ENCODE data around the gene DNAJC6. TPM values are rescaled to one million over a fixed set of nuclear protein-coding genes. Genes with fewer than 3 reads are reported as not detected.
A peak's percentile ranks its signal among the peaks of the same experiment; 100 is the strongest.

Gene DNAJC6
- total RNA-seq, 2 donors from 2014 or later = 1.6 to 10.0 TPM

DNA sequence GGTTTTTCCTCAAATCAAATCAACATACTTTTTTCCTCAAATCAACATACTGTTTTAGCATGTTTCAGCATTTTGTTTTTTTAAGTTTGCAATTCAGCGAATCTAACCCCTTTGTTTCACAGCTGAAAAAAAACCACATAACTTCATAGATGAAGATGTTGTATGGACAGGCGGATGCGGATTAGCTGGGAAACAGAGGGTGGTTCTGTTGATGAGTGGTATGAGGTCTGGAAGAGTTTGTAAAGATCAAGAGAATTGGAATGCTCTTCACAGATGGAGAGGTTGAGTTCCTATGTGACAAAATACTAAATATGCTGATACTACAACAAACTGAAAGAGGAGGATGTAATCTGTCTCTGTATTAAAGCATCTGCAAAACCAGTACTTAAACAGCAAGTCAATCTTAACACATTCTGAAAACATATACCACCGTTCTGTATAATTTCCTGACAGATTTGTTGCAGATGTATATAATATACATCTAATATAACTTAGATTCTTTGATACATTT, 100.5 kb downstream of the DNAJC6 start:
- ATAC-seq (no peak), DNase-seq (ENCODE audit: low spot score) (no peak)
- no peaks in the 10 kb centered on the region for H3K9me3 Mint-ChIP-seq
- no peaks in the 10 kb centered on the region for H3K4me1 Mint-ChIP-seq (ENCODE audit: low read depth in 2 of 2)
- H3K27ac Mint-ChIP-seq = no peak overlapping the region
- H3K4me3 Mint-ChIP-seq = no peak overlapping the region
- H3K27me3 Mint-ChIP-seq = peaks cover 23 to 25% of the 10 kb centered on the region in 2 donors
- H3K36me3 Mint-ChIP-seq = peaks cover 7% of the 10 kb centered on the region

DNA sequence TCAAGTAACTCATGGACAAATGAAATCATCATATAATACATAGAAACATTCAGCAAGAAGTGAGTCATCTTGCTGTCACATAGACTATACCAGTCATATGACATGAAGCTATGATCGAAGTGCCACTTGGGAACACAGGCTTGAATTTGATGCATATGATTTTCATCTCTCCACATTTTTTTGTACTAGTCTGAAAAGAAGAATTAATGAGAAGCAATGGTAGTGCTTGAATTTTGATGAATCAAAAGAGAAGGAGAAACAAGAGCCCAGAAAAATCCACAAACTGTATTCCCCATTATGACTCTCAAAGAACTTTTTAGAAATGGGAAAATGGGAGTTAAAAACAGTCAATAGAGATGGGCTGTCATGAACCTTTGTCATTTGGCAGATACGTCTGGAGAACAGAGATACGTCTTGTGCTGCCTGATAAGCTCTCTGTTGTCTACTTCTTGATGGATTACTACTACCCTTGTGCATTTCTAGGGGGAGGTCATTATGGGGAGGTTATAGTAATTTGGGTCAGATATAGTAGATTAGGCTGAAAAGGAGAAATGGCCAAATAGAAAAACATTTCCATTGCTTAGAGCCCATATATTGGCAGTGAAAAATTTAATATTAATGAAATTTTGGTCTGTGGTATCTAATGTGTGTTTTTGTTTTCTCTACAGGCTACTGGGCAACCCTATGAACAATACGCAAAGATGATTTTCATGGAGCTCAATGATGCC, 103.1 kb downstream of the DNAJC6 start:
- H3K9me3 Mint-ChIP-seq = no peaks in the 10 kb centered on the region
- peaks cover 19 to 20% of the 10 kb centered on the region in 2 donors for H3K27me3 Mint-ChIP-seq
- no peak overlapping the region for H3K27ac Mint-ChIP-seq
- DNase-seq (ENCODE audit: low spot score) (no peak), ATAC-seq (no peak)
- no peaks in the 10 kb centered on the region for H3K4me1 Mint-ChIP-seq (ENCODE audit: low read depth in 2 of 2)
- no peak overlapping the region for H3K4me3 Mint-ChIP-seq
- peaks cover 7% of the 10 kb centered on the region for H3K36me3 Mint-ChIP-seq

DNA sequence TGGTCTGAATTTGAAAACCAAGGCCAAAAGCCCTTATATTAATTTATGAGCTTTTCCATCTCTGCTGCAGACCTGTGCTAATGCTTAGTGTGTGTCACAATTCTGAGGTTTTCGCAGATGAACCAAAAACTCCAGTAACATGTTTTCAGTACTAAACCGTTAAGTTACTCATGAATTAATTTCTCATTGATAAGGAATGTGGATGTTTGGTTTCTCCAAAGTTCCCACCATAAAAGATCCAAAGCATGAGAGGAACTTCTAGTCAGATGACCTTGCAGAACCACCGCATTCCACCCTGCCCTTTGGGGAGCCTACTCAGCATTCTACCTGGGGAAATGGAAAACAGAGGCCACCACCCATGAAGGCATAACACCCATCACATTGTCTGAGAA, 103.6 kb downstream of the DNAJC6 start:
- H3K27me3 Mint-ChIP-seq = peaks cover 19% of the 10 kb centered on the region in 2 donors
- ATAC-seq (no peak), DNase-seq (ENCODE audit: low spot score) (no peak)
- H3K36me3 Mint-ChIP-seq = peaks cover 7% of the 10 kb centered on the region
- no peaks in the 10 kb centered on the region for H3K9me3 Mint-ChIP-seq
- no peaks in the 10 kb centered on the region for H3K4me1 Mint-ChIP-seq (ENCODE audit: low read depth in 2 of 2)
- no peak overlapping the region for H3K27ac Mint-ChIP-seq
- no peak overlapping the region for H3K4me3 Mint-ChIP-seq

DNA sequence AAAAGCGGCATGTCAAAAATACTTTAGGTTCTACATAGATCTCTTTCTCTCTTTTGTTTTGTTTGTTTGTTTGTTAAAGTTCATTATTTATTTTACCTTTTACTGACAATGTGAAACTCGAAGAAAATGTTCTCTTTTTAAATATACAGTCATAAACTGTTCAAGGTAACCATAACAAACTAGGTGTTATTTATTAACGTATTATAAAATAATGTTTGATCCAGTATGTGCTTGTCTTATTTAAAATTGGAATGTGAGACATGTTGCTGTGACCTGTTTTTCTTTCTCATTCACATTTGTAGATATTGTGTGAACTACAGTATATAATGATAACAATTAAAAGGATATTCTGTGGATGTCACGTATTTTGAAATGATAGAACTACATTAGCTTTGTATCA, 105.2 kb downstream of the DNAJC6 start:
- H3K36me3 Mint-ChIP-seq = peaks cover 6% of the 10 kb centered on the region
- H3K4me1 Mint-ChIP-seq (ENCODE audit: low read depth in 2 of 2) = peaks cover 0 to 1% of the 10 kb centered on the region in 2 donors
- ATAC-seq (no peak), DNase-seq (ENCODE audit: low spot score) (no peak)
- no peaks in the 10 kb centered on the region for H3K9me3 Mint-ChIP-seq
- H3K27ac Mint-ChIP-seq = no peak overlapping the region
- H3K4me3 Mint-ChIP-seq = no peak overlapping the region
- peaks cover 14 to 17% of the 10 kb centered on the region in 2 donors for H3K27me3 Mint-ChIP-seq

DNA sequence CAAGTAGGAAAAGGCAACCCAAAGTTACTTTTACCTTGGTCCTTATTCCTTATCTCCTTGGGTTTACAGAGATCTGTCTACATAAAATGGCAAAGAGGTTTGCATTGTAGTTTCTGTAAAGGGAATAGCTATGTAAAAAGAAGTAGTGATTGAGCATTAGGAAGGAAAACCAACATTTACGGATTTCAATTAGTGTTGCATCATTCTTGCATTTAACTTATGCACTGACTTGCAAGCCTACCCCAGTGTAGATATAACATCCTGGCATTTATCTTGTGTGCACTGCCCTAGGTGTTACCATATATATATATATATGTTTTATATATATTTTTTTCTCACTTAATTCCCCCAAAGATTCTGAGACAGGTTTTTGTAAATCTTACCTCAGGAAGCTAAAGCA, 107.4 kb downstream of the DNAJC6 start:
- ATAC-seq (no peak), DNase-seq (ENCODE audit: low spot score) (no peak)
- Mint-ChIP-seq H3K27ac (no peak overlapping the region), H3K27me3 (peaks cover 5 to 8% of the 10 kb centered on the region in 2 donors), H3K36me3 (peaks cover 4% of the 10 kb centered on the region), H3K9me3 (no peaks in the 10 kb centered on the region), H3K4me1 (ENCODE audit: low read depth in 2 of 2) (peaks cover 0 to 5% of the 10 kb centered on the region in 2 donors), H3K4me3 (no peak overlapping the region)

DNA sequence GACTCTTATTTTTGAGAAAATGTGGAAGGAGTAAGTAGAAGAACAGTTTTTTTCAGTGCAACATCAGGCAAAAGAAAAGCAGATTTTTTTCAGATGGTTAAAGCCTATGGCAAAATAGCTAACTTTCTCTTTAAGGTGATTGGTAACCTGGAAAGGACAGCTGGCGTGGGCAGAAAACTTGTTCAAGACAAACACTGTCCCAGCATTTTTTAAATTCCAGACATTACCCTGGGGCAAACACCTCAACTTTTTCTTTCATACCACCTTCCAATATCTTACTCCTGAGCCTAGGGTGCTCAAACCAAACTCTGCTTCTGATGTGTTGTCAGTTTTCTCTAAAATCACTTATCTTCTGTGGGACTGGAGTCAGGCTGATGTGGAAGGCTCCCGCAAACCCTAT, 108.4 kb downstream of the DNAJC6 start:
- peaks cover 0 to 2% of the 10 kb centered on the region in 2 donors for H3K27me3 Mint-ChIP-seq
- ATAC-seq (no peak), DNase-seq (ENCODE audit: low spot score) (no peak)
- H3K36me3 Mint-ChIP-seq = no peaks in the 10 kb centered on the region
- no peak overlapping the region for H3K27ac Mint-ChIP-seq
- H3K4me1 Mint-ChIP-seq (ENCODE audit: low read depth in 2 of 2) = peaks cover 0 to 5% of the 10 kb centered on the region in 2 donors
- no peaks in the 10 kb centered on the region for H3K9me3 Mint-ChIP-seq
- H3K4me3 Mint-ChIP-seq = no peak overlapping the region

DNA sequence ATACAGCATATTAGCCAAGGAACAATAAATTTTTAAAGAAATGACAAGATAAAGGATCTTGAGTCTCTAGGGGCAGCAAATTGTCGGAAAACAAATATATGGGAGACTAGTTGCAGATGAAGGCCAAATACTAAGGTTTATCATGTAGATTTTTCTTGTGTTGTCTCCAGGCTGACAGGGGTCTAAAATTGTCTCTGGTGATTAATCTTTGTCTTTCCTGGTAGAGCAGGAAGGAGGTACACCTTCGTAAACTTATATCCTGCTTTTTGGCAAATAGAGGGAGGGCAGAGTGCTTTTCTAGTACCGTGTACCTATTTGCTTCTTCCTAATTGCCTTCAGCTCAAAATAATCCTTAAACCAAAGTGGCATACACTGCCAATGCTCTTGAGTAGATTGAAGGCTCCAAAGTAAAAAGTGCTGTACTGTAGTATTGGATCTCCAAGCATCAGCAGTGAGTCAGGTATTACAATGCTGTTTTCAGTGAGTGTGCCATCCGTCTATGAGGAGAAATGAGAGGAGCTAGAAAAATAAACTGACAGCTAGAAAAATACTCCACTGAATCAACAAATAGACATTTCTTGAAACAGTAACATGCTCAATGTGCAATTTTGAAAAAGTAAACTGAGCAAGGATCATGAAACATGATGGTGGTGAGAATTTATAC, 109.3 kb downstream of the DNAJC6 start:
- DNase-seq (ENCODE audit: low spot score) = no peak
- Mint-ChIP-seq H3K9me3 (no peaks in the 10 kb centered on the region), H3K36me3 (no peaks in the 10 kb centered on the region), H3K4me1 (ENCODE audit: low read depth in 2 of 2) (peaks cover 0 to 5% of the 10 kb centered on the region in 2 donors), H3K27ac (peak overlapping the region in 1 of 2 donors; percentile 18), H3K4me3 (peak overlapping the region; percentile 81), H3K27me3 (peaks cover 0 to 2% of the 10 kb centered on the region in 2 donors)
- no peak for ATAC-seq

DNA sequence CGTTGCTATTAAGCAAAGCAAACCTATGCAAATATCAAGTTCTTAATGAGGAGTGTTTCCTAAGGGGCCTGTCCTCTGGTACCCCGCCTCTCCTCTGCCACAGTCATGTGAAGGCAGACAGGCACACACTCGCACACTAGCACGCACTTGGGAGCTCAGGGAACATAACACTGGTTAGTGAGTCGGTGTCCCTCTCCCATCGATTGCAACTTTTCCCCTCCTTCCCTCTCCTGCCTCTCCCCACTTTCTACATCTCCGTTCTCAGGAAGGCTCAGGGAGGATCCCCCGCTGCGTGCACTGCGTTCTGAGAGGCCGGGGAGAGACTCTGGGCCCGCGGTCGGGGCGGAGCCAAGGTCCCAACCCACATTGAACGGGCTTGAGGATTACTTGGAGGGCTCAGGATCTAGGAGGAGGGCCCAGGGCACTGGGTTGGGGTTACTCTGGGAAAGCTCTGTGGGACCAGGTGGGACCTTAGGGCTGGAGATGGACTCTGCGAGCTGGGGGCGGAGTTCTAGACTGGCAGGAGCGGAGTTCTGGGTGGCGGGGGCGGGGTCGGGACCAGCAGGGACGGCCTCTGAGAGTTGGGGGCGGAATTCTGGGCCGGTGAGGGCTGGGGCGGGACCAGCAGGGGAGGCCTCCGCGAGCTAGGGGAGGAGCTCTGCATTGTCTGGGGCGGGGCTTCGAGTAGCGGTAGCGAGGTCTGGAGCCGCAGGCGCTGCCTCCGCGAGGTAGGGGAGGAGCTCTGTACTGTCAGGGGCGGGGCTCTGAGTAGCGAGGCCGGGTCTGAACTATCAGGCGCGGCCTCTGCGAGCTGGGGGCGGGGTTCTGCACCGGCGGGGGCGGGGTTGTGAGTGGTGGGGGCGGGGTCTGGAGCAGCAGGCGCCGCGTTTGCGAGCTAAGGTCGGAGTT, 110.6 kb downstream of the DNAJC6 start:
- H3K36me3 Mint-ChIP-seq = no peaks in the 10 kb centered on the region
- H3K4me1 Mint-ChIP-seq (ENCODE audit: low read depth in 2 of 2) = peaks cover 10 to 11% of the 10 kb centered on the region in 2 donors
- DNase-seq (ENCODE audit: low spot score) = peak; percentile 99
- peak overlapping the region; percentile 81 for H3K4me3 Mint-ChIP-seq
- H3K9me3 Mint-ChIP-seq = no peaks in the 10 kb centered on the region
- H3K27me3 Mint-ChIP-seq = peaks cover 0 to 2% of the 10 kb centered on the region in 2 donors
- peak; percentile 97 to 98 for ATAC-seq
- no peak overlapping the region for H3K27ac Mint-ChIP-seq

DNA sequence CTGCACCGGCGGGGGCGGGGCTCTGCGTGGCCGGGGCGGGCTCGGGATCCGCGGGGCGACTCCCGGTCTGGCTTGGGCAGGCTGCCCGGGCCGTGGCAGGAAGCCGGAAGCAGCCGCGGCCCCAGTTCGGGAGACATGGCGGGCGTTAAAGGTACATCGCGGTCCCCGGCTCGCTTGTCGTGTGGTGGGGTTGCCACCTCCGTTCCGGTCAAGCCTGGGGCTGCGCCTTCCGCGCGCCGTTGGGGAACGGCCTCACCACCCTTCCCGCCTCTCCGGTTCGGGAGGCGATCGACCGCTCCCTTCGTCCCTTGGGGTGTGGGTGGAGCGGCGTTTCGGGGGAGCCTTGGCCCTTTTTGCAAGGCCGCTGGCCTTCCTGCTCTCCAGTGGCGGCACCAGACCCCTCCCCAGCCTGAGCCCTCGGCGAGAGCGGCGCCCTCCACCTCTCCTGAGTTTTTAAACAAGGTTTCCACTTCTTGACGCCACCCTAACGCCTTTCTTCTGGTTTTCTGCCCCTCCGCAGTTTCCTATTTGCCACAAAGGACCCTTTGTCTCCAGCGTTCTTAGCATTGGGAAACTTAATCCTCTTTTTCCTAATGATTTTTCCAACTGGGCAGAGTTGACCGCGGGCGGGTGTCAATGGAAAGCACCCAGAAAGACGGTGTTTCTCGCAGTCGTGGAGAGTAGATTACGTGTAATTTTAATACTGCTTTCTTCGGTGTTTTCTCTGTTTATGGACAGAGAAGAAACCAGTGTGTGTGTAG, 111.4 kb downstream of the DNAJC6 start, which contains the start of the genes LEPR and LEPROT:
Gene LEPR (plus strand): TSS at position 79 of the 761 bp plus-strand sequence. CDS start 144,898 bp downstream, outside the sequence.
Gene LEPROT (plus strand): TSS at position 79 of the 761 bp plus-strand sequence. CDS start 57 bp downstream, at position 136.
- peaks cover 6% of the 10 kb centered on the region for H3K36me3 Mint-ChIP-seq
- H3K27me3 Mint-ChIP-seq = peaks cover 0 to under 1% of the 10 kb centered on the region in 2 donors
- H3K4me1 Mint-ChIP-seq (ENCODE audit: low read depth in 2 of 2) = peaks cover 11 to 16% of the 10 kb centered on the region in 2 donors
- H3K4me3 Mint-ChIP-seq = peak within 1 kb of the TSS; percentile 81
- H3K9me3 Mint-ChIP-seq = no peaks in the 10 kb centered on the region
- no peak for ATAC-seq
- DNase-seq (ENCODE audit: low spot score) = no peak
- no peak within 1 kb of the TSS for H3K27ac Mint-ChIP-seq

DNA sequence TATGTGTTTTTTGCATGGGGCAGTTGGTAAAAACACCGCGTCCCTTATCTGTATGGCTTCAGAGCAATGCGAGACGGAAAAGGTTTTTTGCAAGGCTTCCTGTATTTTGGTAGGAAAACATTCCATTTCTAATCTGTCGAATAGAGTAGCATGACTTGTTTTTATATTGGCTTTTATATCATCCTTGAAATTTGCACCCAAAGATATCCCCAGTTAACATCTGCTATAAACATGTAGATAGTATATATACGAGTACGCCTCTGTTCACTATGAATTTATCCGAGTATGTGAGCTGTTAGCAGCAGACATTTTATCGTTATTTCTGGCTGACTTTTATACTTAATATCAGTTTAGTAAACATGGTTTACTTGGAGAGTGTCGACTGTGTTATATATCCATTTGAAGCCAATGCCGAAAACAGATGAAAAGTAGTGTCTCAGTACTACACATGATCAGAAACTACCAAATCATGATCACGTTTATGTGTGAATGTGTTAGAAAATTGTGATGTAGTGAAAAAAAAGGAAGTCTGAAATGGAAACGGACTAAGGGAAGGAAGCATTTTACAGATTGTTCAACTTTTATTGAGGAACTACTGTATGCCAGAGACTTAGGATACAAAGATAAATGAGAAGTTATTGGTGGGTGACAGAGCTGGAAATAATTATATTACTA, 112.1 kb downstream of the DNAJC6 start:
- no peaks in the 10 kb centered on the region for H3K27me3 Mint-ChIP-seq
- no peak overlapping the region for H3K4me3 Mint-ChIP-seq
- ATAC-seq (no peak), DNase-seq (ENCODE audit: low spot score) (no peak)
- H3K27ac Mint-ChIP-seq = no peak overlapping the region
- H3K9me3 Mint-ChIP-seq = no peaks in the 10 kb centered on the region
- H3K4me1 Mint-ChIP-seq (ENCODE audit: low read depth in 2 of 2) = peaks cover 11 to 20% of the 10 kb centered on the region in 2 donors
- peaks cover 13% of the 10 kb centered on the region for H3K36me3 Mint-ChIP-seq

DNA sequence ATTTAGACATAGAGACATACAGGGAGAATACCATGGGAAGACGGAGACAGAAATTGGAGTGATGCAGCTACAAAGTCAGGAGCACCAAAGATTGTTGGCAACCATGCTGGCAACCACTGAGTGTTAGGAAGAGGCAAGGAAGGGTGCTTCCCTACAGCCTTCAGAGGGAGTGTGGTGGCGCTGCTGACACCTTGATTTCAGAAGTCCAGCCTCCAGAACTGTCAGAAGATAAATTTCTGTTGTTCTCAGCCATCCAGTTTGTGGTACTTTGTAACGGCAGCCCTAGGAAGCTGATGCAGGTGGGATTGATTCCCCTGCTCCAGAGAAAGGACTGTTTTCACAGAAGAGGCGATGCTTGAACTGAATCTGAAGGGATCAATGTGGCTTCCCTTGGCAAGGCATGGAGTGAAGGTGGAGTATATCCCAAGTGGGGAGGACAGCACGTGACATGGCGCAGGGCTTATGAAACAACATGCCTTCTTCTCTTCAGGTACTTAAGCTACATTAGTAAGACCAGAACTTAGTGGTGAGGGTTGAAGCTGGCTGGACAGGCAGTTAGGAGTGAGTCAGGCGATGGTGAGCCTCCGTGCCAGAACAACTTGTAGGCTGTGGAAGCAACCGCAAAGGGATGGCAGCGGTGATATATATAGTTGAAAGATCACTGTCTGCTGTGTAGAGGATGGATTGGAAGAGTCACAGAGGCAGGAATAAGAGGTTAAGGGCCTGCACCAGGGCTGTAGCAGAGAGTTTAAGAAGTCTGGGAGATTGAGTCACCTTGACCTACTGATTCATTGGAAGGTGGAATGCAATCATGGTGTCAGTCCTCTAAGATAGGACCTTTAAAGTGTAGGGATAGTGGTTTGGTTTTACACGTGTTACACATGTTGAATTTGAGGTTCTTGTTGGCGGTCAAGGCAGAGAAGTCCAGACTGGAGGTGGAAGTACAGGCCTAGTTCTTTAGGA, 113.2 kb downstream of the DNAJC6 start:
- H3K4me1 Mint-ChIP-seq (ENCODE audit: low read depth in 2 of 2) = peaks cover 11 to 20% of the 10 kb centered on the region in 2 donors
- no peak for DNase-seq (ENCODE audit: low spot score)
- no peaks in the 10 kb centered on the region for H3K27me3 Mint-ChIP-seq
- no peak overlapping the region for H3K4me3 Mint-ChIP-seq
- no peak for ATAC-seq
- peaks cover 14% of the 10 kb centered on the region for H3K36me3 Mint-ChIP-seq
- no peak overlapping the region for H3K27ac Mint-ChIP-seq
- no peaks in the 10 kb centered on the region for H3K9me3 Mint-ChIP-seq

Measured in natural killer cell treated with Interleukin-12 subunit alpha and Interleukin-12 subunit beta and Interleukin-15 and Interleukin-18, amount 100 ng/mL, for 72 hours (primary cell).